ENCODE data around the gene PHACTR4. TPM values are rescaled to one million over a fixed set of nuclear protein-coding genes. Genes with fewer than 3 reads are reported as not detected.
"Not testable (repeated sequence)": the region's sequence is repeated elsewhere in the genome, so short reads cannot be mapped to it uniquely, and the experiment has no call there.

The PHACTR4 gene
- 10 to 100 TPM; 23.5 to 30.4 TPM for total RNA-seq

DNA sequence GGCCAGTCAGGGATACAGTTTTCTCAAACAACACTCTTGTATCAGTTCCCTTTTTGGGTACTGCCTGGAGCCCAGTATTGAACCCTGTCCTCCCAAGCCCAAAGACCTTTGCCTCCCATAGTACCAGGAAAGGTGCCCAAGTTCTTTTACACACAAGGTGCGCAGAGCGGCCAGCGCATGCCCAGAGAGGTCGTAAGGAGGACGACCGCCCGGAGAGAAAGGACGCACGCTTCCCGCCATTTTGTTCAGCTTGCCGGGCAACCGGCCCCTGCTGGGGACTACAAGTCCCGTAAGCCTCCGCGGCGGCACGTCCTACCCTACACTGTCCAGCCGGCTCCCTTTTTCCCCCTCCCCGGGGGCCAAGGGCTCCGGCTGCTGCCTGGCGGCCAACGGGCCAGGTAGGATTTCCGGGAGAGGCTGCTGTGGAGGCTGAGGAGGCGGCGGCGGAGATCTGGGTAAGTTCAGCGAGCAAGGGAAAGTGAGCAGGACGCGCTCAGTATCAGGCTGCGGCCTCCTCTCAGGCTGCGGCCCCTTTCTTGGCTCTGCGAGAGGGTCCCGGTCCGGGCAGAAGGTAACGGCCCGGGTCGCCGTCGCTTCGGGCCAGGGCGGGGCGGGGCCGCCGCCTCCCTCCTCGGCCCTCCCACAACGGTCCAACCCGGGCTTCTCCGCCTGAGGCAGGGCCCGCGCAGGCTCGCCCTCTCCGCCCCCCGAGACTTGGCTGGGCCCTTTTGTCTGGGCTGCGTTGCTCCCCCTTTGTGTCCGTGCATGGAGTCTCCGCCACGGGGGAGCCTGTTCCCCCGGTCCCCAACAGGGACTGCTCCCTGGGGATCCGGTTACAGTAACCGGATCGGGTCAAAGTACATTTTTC lies at the start of gene PHACTR4:
PHACTR4 (plus strand) TSS at position 370 of the 868 bp plus-strand sequence. CDS start 37,708 bp downstream, outside the sequence.
- H3K27ac Mint-ChIP-seq: peak within 1 kb of the TSS; percentile 92 to 95
- peak; percentile 92 to 94 for ATAC-seq
- DNase-seq (ENCODE audit: low spot score in 2 of 2): peak; percentile 81 to 88
- H3K9me3 Mint-ChIP-seq: no peaks in the 10 kb centered on the region
- H3K36me3 Mint-ChIP-seq: peaks cover 0 to 8% of the 10 kb centered on the region in 2 donors

DNA sequence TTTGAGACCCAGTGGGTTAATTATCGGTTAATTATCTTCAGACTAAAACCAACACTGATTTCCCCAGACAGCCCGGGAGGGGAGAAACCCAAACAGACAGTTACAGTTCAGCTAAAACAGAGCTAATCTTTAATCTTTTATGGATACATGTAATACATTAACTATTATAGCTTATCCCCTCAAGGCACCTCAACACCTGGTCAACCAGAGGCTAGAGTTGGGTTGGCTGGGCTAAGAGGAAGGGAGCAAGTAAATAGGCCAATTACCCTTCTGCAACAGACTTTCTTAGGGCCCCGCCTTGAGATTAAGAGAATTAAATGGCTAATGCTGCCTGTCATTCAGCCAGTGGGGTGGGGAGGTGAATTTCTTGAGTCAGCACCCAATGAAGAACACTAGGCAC lies 47.3 kb upstream of the PHACTR4 start:
- no peak for ATAC-seq
- no peaks in the 10 kb centered on the region for H3K36me3 Mint-ChIP-seq

DNA sequence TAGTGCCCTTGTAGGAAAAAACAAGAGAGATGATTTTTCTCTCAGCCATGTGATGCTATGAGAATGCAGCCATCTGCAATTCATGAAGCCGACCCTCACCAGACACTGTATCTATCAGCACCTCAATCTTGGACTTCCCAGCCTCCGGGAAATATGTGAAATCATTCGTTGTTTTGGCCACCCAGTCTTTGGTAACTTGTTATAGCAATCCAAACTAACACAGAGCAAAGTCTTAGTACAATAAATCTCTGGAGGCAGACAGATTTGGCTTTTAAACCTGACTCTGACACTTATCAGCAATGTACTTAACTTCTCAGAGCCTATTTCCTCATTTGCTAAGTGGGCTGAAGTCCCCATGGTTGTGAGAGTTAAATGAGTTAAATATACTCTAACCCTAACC lies 45.8 kb upstream of the PHACTR4 start:
- no peaks in the 10 kb centered on the region for H3K9me3 Mint-ChIP-seq
- peaks cover 4 to 9% of the 10 kb centered on the region in 2 donors for H3K36me3 Mint-ChIP-seq
- ATAC-seq (no peak), DNase-seq (ENCODE audit: low spot score in 2 of 2) (no peak)
- no peak overlapping the region for H3K27ac Mint-ChIP-seq

More for the DNA sequence above, 47.3 kb upstream of the PHACTR4 start:
- DNase-seq (ENCODE audit: low spot score in 2 of 2): no peak
- Mint-ChIP-seq H3K9me3 (no peaks in the 10 kb centered on the region), H3K27ac (no peak overlapping the region)

DNA sequence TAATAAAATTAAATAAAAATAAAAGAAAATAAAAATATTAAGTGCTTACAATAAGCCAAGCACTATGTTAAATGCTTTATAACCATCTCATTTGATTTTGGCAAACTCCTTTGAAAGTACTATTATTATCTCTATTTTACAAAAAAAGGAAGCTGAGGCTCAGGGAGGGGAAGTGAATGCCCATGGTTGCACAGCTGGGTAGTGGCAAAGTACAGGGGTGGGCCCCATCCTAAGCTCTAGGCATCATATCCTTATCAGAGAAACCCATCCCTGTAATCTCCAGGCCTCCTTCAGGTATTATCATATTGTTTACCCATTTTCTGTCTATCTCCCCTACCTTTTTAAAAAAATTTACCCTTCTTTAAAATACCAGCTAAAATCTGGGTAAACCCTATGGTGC lies 43.0 kb upstream of the PHACTR4 start:
- no peak overlapping the region for H3K27ac Mint-ChIP-seq
- H3K9me3 Mint-ChIP-seq: no peaks in the 10 kb centered on the region
- H3K36me3 Mint-ChIP-seq: peaks cover 12 to 14% of the 10 kb centered on the region in 2 donors
- no peak for DNase-seq (ENCODE audit: low spot score in 2 of 2)
- ATAC-seq: no peak

DNA sequence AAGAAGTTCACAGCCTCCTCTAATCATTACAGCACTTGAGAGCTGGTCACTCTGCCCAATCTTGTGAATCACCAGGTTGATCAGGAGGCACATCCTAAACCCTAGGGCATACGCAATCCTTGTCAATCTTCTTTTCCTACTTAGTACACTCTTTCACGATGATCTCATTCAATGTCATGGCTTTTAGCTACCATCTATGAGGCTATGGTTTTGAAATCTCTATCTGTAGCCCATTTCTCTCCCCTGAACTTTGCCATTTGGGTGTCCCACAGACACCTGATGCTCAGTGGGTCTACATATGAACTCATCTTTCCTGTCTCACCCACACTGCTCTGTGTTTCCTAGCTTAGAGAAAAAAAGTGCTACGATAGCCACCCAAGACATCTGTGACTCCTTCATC lies 42.6 kb upstream of the PHACTR4 start:
- Mint-ChIP-seq H3K9me3 (no peaks in the 10 kb centered on the region), H3K36me3 (peaks cover 12 to 18% of the 10 kb centered on the region in 2 donors), H3K27ac (peak overlapping the region in 1 of 2 donors; percentile 97)
- peak in 1 of 2 donors; percentile 48 for ATAC-seq
- no peak for DNase-seq (ENCODE audit: low spot score in 2 of 2)

DNA sequence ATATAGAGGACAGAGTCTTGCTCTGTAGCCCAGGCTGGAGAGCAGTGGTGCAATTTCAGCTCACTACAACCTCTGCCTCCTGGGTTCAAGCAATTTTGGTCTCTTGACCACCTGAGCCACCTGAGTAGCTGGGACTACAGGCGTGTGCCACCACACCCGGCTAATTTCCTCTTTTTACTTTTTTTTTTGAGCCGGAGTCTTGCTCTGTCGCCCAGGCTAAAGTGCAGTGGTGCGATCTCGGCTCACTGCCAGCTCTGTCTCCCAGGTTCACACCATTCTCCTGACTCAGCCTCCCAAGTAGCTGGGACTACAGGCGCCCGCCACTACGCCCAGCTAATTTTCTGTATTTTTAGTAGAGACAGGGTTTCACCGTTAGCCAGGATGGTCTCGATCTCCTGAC lies 42.1 kb upstream of the PHACTR4 start:
- Mint-ChIP-seq H3K27ac (peak overlapping the region in 1 of 2 donors; percentile 97), H3K36me3 (peaks cover 15 to 22% of the 10 kb centered on the region in 2 donors)
- not testable (repeated sequence) for ATAC-seq; DNase-seq (ENCODE audit: low spot score in 2 of 2); H3K9me3 Mint-ChIP-seq

DNA sequence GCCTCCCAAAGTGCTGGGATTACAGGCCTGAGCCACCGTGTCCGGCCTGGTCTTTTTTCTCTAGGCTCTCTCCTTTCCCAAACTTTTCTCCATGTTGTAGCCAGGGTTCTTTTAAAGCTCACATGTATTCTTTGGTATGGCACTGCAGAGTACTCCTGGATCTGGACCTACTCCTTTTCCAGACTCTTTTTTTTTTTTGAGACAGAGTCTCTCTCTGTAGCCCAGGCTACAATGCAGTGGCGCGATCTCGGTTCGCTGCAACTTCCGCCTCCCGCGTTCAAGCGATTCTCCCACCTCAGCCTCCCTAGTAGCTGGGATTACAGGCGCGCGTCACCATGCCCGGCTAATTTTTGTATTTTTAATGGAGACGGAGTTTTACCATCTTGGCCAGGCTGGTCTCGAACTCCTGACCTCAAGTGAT lies 41.3 kb upstream of the PHACTR4 start:
- DNase-seq (ENCODE audit: low spot score in 2 of 2) (no peak), ATAC-seq (no peak)
- Mint-ChIP-seq H3K9me3 (no peaks in the 10 kb centered on the region), H3K27ac (peak overlapping the region; percentile 97 to 98), H3K36me3 (peaks cover 21 to 30% of the 10 kb centered on the region in 2 donors)

DNA sequence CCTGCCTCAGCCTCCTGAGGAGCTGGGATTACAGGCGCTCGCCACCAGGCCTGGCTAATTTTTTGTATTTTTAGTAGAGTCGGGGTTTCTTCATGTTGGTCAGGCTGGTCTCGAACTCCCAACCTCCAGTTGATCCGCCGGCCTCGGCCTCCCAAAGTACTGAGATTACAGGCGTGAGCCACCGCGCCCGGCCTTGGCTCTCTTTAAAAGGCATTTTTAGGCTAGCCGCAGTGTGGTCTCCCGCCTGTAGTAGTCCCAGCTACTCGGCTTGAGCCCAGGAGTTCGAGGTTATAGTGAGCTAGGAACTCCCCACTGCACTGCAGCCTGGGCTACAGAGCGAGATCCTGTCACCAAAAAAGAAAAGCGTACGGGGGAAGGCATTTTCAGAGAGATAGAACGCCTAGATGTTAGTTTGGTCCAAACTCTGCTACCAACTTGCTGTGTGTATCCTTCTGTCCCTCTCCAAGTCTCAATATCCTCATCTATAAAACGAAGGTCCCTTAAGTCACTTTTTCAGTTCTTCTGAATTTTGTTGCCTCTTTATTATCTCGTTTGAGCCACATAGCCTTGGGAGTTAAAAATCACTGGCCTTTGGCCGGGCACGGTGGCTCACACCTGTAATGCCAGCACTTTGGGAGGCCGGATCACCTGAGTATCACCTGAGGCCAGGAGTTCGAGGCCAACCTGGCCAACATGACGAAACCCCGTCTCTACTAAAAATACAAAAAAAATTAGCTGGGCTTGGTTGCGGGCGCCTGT lies 40.0 kb upstream of the PHACTR4 start:
- peaks cover 21 to 34% of the 10 kb centered on the region in 2 donors for H3K36me3 Mint-ChIP-seq
- peak in 1 of 2 donors; percentile 17 for ATAC-seq
- peak in 1 of 2 donors; percentile 42 for DNase-seq (ENCODE audit: low spot score in 2 of 2)
- peak overlapping the region; percentile 97 to 98 for H3K27ac Mint-ChIP-seq
- no peaks in the 10 kb centered on the region for H3K9me3 Mint-ChIP-seq

DNA sequence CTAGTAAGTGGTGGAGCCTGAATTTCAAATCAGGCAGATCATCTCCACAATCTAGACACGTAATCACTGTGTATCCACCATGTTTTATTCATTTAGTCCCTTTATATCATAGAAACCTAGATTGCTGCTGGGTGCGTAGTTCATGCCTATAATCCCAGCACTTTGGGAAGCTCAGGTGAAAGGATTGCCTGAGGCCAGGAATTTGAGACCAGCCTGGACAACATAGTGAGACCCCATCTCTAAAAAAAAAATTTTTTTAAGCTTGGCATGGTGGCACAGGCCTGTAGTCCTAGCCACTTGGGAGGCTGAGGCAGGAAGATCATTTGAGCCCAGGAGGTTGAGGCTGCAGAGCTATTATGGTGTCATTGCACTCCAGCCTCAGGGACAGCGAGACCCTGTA lies 30.6 kb upstream of the PHACTR4 start:
- DNase-seq (ENCODE audit: low spot score in 2 of 2) (no peak), ATAC-seq (no peak)
- Mint-ChIP-seq H3K27ac (no peak overlapping the region), H3K36me3 (peaks cover 0 to 12% of the 10 kb centered on the region in 2 donors), H3K9me3 (no peaks in the 10 kb centered on the region)

DNA sequence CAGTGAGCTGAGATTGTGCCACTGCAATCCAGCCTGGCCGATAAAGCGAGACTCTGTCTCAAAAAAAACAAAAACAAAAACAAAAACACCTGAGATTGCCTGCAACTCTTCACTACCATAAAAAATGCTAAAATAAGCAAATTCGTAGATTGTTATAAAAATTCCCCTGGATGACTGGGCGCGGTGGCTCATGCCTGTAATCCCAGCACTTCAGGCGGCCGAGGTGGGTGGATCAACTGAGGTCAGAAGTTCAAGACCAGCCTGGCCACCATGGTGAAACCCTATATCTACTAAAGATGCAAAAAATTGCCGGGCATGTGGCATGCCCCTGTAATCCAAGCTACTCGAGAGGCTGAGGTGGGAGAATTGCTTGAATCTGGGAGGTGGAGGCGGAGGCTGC lies 30.0 kb upstream of the PHACTR4 start:
- no peak for ATAC-seq
- H3K27ac Mint-ChIP-seq: no peak overlapping the region
- H3K9me3 Mint-ChIP-seq: no peaks in the 10 kb centered on the region
- no peak for DNase-seq (ENCODE audit: low spot score in 2 of 2)
- H3K36me3 Mint-ChIP-seq: peaks cover 0 to 9% of the 10 kb centered on the region in 2 donors

DNA sequence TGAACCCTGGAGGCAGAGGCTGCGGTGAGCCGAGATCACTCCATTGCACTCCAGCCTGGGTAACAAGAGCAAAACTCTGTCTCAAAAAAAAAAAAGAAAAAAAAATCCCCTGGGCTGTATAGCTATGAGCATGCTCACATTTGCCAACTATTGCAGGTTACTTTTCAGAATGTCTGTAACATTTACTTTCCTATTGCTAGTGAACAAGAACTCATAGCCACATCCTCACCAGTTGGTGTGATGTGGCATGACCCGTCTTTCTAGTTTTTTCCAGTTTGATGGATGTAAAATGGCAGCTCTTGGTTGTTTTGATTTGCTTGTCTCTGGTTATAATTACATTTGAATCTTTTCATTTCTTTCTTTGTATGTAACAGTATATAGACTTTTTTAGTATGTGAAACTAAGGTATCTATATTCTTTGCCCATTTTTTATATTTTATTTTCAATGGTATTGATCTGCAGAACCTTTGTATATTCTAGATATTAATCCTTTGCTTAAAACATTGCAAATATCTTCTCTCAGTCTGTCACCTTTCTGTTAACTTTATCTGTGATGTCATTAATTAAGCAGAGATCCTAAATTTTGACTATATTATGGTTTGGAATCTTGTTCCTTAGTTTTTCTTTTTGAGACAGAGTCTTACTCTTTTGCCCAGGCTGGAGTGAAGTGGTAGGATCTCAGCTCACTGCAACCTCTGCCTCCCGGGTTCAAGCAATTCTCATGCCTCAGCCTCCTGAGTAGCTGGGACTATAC lies 29.1 kb upstream of the PHACTR4 start:
- ATAC-seq (peak; percentile 37 to 63), DNase-seq (ENCODE audit: low spot score in 2 of 2) (no peak)
- Mint-ChIP-seq H3K36me3 (peaks cover 0 to 6% of the 10 kb centered on the region in 2 donors), H3K9me3 (no peaks in the 10 kb centered on the region), H3K27ac (no peak overlapping the region)

DNA sequence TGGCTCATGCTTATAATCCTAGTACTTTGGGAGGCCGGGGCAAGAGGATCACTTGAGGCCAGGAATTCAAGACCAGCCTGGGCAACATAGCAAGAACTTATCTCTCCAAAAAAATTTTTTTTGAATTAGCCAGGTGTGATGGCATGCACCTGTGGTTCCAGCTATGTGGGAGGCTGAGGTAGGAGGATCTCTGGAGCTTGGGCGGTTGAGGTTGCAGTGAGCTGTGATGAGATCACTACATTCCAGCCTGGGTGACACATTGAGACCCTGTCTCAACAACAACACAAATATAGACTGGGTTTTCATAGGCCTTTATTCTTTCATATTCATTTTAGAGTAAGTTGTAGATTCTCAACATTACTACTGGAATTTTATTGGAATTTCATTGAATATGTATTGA lies 27.9 kb upstream of the PHACTR4 start:
- no peaks in the 10 kb centered on the region for H3K9me3 Mint-ChIP-seq
- ATAC-seq (no peak), DNase-seq (ENCODE audit: low spot score in 2 of 2) (no peak)
- H3K27ac Mint-ChIP-seq: no peak overlapping the region
- H3K36me3 Mint-ChIP-seq: no peaks in the 10 kb centered on the region

DNA sequence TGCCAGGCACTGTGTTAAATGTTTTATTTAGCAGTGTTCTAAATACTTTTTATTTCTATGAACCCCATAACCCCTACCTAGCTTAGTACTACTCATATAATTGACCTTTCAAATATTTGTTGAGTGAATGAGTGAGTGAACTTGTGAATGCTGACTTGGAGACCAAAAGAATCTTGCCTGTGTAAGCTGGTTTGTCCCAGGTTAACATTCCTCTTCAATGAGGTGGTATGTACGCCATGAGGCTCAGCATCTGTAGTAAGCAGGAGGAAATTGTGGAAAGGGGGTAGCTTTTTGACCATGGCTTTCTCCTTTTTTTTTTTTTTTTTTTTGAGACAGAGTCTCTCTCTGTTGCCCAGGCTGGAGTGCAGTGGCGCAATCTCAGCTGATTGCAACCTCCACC lies 26.1 kb upstream of the PHACTR4 start:
- H3K9me3 Mint-ChIP-seq: no peaks in the 10 kb centered on the region

DNA sequence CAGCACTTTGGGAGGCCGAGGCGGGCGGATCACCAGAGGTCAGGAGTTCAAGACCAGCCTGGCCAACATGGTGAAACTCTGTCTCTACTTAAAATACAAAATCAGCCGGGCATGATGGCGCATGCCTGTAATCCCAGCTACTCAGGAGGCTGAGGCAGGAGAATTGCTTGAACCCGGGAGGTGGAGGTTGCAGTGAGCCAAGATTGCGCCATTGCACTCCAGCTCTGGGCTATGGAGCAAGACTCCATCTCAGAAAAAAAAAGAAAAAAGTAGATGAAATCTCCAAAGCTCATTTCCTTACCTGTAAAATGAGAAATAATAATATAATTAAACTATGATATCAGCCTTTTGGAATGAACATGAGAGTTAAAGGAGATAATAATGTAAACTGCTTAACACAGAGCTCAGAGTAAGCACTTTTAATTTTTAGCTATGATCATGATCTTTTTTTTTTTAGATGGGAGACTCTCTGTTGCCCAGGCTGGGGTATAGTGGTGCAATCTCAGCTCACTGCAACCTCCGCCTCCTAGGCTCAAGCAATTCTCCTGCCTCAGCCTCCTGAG lies 16.2 kb upstream of the PHACTR4 start:
- not testable (repeated sequence) for DNase-seq (ENCODE audit: low spot score in 2 of 2); H3K36me3 Mint-ChIP-seq; H3K9me3 Mint-ChIP-seq; ATAC-seq; H3K27ac Mint-ChIP-seq

More for the DNA sequence above, 26.1 kb upstream of the PHACTR4 start:
- H3K27ac Mint-ChIP-seq: no peak overlapping the region
- no peak for ATAC-seq
- DNase-seq (ENCODE audit: low spot score in 2 of 2): no peak
- H3K36me3 Mint-ChIP-seq: no peaks in the 10 kb centered on the region

DNA sequence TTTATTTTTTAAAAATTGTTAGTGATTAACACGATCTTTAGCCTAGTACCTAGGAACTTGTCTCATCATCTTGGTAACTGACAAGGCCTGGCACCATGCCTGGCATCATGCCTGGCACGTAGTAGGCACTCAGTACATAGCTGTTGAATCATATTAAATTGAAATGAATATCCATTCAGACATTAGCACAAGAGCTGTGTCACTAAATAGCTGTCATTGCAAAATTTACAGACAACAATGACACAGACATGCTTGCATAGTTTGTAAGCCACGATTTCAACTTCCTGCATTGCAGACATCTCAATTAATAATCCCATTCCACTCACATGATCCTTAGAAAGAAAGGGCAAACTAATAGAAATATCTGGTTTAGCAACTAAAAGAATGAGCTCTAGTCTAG lies 15.4 kb upstream of the PHACTR4 start:
- Mint-ChIP-seq H3K36me3 (no peaks in the 10 kb centered on the region), H3K27ac (no peak overlapping the region), H3K9me3 (no peaks in the 10 kb centered on the region)

DNA sequence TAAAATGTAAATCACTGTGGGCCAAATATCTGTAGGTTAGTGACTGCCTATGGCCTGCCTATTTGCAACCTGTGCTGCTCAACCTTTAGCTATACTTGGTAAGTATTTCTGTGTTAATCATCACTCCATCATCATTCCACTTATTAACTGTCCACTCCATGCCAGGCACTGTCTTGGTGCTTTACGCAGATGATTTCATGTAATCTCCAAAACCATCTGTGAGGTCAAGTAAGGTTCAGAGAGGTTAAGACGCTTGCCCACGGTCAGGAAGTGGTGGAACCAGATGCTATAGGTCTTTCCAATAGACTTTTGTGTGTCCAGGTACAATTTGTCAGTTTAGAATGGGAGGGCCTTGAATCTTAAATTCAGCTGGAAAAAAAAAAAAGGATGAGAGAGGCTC lies 10.8 kb upstream of the PHACTR4 start:
- Mint-ChIP-seq H3K27ac (no peak overlapping the region), H3K36me3 (no peaks in the 10 kb centered on the region)
- no peak for ATAC-seq

More for the DNA sequence above, 15.4 kb upstream of the PHACTR4 start:
- DNase-seq (ENCODE audit: low spot score in 2 of 2) (no peak), ATAC-seq (no peak)

More for the DNA sequence above, 10.8 kb upstream of the PHACTR4 start:
- no peaks in the 10 kb centered on the region for H3K9me3 Mint-ChIP-seq
- DNase-seq (ENCODE audit: low spot score in 2 of 2): no peak

Data from activated naive CD4-positive, alpha-beta T cell treated with anti-CD3 and anti-CD28 coated beads, Interleukin-2, amount 50 U/mL, for 72 hours (primary cell).